Measurements from ENCODE around the gene SLC22A25.
"Not testable (repeated sequence)": the region's sequence is repeated elsewhere in the genome, so short reads cannot be mapped to it uniquely, and the experiment has no call there.

The SLC22A25 gene

GRCh38 chr11:63243533-63243932, at the start of gene SLC22A25:
SLC22A25 (minus strand) TSS chr11:63243599; CDS start chr11:63229652, 13,947 bp downstream.
- no peak for DNase-seq (ENCODE audit: low read depth)

GRCh38 chr11:63290285-63290684, 46.9 kb upstream of the SLC22A25 start:
- DNase-seq (ENCODE audit: low read depth): no peak

- no peak for DNase-seq (ENCODE audit: low read depth)
These were observed 46.3 kb upstream of the SLC22A25 start for GRCh38 chr11:63289658-63290057.

- no peak for DNase-seq (ENCODE audit: low read depth)
These were observed 39.2 kb upstream of the SLC22A25 start for GRCh38 chr11:63282579-63282978.

- no peak for DNase-seq (ENCODE audit: low read depth)
These were observed 37.5 kb upstream of the SLC22A25 start for GRCh38 chr11:63280920-63281319.

- DNase-seq (ENCODE audit: low read depth): no peak
These were observed 34.0 kb upstream of the SLC22A25 start for GRCh38 chr11:63277345-63277943.

- DNase-seq (ENCODE audit: low read depth): no peak
These were observed 31.4 kb upstream of the SLC22A25 start for GRCh38 chr11:63274776-63275175.

- DNase-seq (ENCODE audit: low read depth): no peak
These were observed 30.3 kb upstream of the SLC22A25 start for GRCh38 chr11:63273685-63274084.

- DNase-seq (ENCODE audit: low read depth): no peak
These were observed 19.1 kb upstream of the SLC22A25 start for GRCh38 chr11:63262547-63262946.

GRCh38 chr11:63251312-63251711, 7.9 kb upstream of the SLC22A25 start:
- no peak for DNase-seq (ENCODE audit: low read depth)

- no peak for DNase-seq (ENCODE audit: low read depth)
These were observed 7.0 kb upstream of the SLC22A25 start for GRCh38 chr11:63250162-63251050.

- DNase-seq (ENCODE audit: low read depth): no peak
These were observed 5.6 kb upstream of the SLC22A25 start for GRCh38 chr11:63248966-63249365.

- DNase-seq (ENCODE audit: low read depth): not testable (repeated sequence)
These were observed 4.0 kb upstream of the SLC22A25 start for GRCh38 chr11:63247237-63248002.

GRCh38 chr11:63246045-63246444, 2.6 kb upstream of the SLC22A25 start:
- no peak for DNase-seq (ENCODE audit: low read depth)

- no peak for DNase-seq (ENCODE audit: low read depth)
These were observed 1.5 kb upstream of the SLC22A25 start for GRCh38 chr11:63244862-63245261.

- DNase-seq (ENCODE audit: low read depth): no peak
These were observed 1.2 kb downstream of the SLC22A25 start for GRCh38 chr11:63242089-63242781.

GRCh38 chr11:63240791-63241379, 2.5 kb downstream of the SLC22A25 start:
- no peak for DNase-seq (ENCODE audit: low read depth)

GRCh38 chr11:63240098-63240497, 3.3 kb downstream of the SLC22A25 start:
- DNase-seq (ENCODE audit: low read depth): no peak

- no peak for DNase-seq (ENCODE audit: low read depth)
These were observed 4.1 kb downstream of the SLC22A25 start for GRCh38 chr11:63239254-63239653.

GRCh38 chr11:63237413-63237812, 6.0 kb downstream of the SLC22A25 start:
- no peak for DNase-seq (ENCODE audit: low read depth)
